HG03039 (cell line): Measurements from ENCODE around the gene SOBP.

ENCODE experiments used
- ATAC-seq: cut with Tn5 transposase; IDR thresholded peaks from one replicate; pipeline ENCODE4 v1.9.1; 2021; ENCODE audit warnings: mild to moderate bottlenecking, moderate library complexity; ENCODE audit not compliant: unreplicated experiment

The SOBP gene

DNA sequence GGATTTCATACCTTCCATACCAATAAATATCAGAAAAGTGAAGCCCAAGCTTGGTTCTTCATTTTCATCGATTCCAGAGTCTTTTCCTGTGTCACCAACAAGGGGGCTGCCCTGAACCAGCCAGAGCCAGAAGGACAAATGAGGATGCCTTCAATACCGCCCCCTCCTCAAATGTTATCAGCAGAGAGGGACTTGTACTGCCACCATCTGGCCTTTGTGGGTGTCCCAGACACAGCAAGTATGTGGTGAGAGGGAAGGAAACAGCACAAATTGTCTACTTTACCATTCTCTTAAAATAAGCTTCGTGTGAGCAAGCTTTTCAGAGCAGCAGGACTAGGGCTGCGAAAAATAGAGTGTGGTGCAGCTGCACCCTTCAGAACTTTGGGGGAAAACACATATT is 165.3 kb downstream of the SOBP start:
- ATAC-seq = no peak

DNA sequence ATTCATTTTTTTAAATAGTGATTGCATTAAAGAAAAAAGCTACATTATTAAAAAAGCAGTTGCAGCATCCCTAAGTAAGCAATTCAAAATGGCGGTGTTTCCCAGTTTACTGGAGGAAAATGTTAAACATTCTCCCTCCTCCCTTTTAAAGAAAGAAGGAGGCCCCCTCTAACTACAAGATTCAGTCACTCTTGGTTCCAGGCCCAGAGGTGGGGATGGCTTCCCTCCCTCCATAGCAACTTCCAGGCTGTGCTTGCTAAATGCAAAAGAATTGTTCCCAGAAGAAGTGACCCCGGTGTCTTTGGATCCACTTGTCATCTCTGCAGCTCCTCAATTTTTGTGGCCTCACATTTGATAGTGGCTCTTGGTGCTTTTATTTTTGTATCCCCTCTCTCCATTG is 165.9 kb downstream of the SOBP start:
- ATAC-seq = no peak

DNA sequence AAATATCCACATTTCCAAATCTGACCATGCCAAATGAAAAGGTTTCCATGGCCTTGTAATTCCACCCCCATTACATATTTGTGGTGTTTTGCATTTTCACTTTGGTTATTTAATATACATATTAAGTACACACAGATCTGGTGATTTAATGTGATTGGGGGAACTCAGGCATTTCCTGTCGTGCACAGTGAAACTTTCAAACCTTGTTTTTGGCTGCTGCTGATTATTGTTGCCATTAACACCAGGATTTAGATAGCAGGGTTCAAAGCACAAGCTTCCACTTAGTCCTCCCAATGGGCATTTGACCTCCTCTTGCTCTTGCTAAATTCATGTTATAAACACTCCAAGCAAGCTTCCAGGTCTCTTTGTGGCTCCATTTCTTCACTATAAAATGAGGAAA is 166.5 kb downstream of the SOBP start:
- no peak for ATAC-seq

DNA sequence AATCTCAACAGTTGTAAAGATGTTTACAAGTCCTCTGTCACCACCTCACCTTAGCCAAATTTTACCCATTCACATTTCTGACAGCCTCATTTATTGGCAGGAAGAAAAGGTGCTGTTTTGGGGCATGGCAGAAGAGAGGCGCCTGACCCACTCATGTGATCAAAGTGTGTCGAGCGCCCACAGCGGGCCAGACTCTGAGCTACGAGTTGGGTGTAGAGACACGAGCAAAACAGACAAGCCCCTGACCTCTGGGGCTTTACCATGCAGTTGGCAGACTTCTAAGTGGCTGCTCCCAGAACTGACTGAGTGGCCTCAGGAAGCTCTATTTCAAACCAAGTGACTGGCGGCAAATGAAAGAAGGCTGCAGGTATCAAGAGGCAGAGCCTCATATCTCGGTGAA is 167.0 kb downstream of the SOBP start:
- no peak for ATAC-seq

DNA sequence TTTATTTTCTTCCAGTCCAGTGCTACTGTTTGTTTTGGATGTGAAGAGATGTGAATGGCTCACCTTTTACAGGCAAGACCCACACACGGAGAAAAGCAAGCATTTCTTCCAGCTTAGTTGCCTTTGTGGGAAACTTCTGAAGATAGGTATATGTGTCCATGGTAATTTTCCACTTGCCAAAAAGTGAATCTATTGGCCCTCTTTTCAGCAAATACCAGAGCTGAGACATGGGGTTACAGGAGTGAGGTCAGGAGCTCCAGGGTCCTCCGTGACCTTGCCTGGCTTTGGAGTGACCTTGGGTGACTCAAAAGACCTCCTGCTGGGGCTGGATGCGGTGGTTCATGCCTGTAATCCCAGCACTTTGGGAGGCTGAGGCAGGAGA is 167.4 kb downstream of the SOBP start:
- ATAC-seq = no peak

DNA sequence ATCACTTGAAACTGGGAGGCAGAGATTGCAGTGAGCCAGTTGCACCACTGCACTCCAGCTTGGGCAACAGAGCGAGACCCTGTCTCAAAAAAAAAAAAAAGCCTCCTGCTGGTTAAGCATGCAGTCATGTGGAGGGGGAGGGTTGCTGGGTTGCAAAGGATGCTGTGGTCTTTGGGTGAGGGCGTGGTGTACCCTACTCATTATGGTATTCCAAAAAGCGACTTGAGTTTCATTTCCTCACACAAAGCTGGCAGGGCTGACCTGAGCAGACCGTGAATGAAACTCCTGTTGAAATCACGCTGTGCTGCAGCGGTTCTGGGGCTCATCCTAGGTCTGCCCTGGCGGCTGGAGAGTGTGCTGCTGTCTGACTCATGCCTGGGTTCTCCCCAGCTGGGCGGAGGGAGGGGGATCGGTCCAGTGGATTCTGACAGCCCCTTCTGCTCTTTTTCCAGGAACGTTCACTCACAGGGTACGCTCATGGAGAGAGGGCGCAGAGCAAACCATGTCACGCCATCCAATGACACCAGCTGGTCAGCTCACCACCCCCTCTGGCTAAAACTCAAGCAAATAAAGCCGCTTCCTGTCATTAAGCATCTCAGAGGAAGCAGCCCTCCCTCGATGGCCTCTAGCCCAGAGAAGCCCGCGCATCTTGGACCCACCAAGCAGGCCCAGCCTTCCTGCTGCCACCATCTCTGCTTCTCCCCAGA is 168.0 kb downstream of the SOBP start:
- ATAC-seq = peak; percentile 93

DNA sequence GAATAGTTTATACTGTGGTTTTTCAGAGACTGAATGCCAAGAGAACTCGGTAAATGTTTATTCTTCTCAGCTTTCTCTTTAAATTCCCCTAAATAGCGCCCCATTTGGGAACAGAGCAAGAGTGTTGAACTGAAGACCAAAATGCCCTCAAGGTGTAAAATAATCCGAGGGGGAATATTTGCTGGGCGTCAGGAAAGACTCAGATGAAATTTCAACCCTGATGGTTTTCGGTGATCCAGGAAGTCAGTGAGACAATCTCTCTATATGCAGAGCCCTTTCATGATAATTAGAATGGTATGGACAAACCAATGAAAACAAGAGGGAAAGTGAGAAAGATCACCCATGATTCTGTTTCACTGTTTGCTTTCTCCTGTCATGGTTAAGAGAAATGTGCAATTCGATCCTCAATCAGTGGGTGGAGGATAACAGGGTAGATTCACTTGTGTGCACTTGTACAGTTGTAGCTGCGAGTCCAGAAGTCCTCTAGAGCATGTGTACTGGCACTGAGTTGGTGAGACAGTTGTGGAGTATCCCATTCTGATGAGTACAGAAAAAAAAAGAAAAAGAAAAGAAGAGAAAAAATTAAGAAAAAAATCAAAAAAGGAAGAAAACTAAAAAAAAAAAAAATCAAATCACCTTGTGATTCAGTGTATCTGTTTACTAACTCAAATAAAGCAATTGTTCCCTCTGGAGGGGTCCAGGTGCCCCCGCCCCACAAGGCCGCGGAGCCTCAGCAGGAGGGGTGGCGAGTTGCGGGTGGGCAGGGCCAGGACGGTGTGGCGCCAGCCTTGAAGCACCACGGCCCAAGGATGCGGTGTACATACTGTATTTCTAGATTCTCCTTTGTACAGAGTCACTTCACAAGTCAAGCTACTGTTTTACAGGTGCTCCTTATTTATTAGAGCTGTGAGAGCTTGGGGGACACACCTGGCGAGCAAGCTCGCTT is 169.3 kb downstream of the SOBP start:
- ATAC-seq = no peak

DNA sequence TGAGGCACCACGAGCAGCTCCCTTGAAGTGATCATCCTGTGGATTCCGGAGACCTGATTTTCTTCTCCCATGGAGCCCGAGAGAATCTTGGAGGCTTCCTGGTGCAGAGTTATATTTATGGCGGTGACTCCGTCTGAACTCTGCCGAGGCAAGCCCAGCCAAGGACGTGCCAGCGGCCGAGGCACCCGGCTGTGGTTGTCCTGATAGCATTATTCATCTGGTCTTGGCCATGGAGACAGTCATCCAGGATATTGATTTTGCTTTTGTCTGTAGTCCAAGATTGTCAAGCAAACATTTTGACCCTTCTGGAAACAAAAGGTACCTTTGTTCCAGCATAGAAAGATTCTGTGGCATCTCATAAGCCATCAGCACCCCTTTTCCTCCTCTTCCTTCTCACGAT is 170.9 kb downstream of the SOBP start:
- no peak for ATAC-seq

DNA sequence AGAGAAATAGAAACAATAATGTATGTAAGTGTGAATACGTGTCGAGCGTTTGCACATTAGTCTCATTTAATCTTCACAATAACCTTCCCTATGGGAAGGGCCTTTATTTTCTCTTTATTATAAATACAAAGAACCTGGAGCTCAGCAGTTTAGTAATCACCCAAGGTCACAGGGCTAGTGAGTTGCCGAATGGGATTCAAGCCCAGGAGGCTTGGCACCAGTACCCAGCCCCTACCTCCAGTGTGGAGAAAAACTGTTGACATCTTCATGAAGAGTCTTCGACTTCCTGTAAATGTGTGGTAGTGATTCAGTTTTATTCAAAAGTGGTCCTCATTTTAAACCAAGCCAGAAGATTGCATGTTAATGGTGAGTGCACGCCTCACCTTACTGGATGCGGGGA is 171.4 kb downstream of the SOBP start:
- no peak for ATAC-seq

DNA sequence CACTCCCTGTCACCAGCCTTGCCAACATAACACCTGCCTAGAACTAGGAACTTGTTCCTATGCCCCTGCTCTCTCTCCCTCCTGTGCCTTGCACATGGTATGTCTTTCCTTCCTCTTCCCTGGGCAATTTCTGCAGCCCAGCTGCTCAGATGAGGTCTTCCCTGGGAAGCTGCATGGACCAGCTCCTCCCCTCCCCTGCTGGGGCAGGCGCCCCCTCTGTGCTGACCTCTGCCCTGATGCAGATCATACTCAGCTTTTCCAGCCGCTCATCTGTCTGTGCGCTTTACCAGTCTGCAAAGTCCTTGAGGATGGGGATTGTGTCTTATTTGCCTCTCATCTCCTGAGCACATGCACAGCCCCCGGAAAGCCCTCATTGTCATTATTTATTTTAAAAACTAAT is 172.4 kb downstream of the SOBP start:
- no peak for ATAC-seq

DNA sequence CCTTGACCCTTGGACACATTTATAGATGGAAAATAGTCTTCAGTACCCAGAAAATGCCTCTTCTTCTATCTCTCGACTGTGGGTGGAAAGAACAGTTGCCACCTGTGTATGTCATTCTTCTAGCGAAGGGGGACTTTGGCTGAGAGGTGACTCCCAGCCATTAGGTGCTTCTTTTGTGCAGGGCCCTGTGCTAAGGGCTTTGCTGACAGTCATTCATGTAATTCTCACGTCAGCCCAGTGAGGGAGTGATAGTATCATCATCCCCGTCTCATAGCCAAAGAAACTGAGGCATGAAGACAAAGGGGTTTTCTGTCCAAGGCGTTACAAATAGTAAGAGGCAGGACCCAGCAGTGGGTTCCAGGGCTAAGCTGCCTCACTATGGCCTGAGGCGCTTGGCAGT is 173.4 kb downstream of the SOBP start:
- ATAC-seq = no peak

DNA sequence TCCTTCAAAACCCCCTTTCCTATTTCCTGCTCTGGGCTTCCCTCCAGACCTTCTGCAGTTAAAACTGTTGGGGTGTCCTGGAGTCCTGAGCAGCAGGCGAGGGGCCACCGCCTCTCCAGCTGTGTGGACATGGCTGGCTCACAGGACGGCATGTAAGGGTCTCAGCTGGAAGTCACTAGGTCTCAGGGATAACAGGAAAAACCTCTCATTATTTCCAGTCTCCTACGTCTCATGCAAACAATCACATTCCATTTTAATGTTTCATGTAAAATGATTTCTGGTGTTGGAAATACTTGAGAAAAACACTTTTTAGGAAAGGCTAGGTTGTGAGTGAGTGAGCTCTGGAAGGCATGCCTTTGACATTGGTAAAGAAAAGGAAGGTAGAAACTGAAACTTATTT is 175.5 kb downstream of the SOBP start:
- no peak for ATAC-seq

DNA sequence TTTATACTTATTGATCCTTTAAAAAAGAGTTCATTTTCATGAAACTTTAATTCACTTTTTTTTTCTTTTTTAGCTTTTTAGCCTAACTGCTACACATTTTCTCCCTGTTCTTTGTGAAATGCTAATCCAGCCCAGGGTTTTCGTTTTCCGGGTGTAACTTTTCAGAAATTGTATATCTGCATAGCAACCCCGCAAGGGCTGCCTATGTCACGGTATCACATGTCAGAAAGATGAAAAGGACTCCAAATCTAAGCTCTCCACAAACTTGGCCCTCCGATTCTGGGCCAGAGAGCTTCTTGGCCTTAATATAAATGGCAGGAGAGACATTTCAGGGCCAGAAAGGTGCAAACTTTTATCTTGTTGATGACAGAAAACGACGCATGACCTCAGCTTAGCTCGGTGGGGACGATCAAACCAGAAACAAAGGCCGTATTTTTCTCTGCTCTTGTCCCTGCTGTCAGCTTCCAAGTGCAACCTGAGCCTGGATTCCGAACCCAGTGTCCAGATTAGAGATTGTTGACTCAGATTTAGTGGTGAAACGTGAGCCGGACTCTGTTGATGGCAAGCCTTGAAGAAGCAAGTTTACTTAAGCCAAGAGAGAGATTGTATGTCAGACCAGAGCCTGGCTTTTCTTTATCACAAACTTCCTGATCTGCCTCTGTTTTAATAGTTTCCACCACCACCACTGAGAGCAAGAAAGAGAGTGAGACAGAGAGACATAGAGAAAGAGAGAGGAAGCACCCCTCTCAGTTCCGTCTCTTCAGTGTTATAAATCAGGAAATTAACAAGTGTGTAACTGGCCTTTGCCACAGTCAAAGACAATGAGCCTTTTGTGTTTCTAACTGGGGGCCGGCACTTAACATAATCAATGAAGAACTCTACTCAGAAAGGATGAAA is 176.4 kb downstream of the SOBP start:
- ATAC-seq = no peak

DNA sequence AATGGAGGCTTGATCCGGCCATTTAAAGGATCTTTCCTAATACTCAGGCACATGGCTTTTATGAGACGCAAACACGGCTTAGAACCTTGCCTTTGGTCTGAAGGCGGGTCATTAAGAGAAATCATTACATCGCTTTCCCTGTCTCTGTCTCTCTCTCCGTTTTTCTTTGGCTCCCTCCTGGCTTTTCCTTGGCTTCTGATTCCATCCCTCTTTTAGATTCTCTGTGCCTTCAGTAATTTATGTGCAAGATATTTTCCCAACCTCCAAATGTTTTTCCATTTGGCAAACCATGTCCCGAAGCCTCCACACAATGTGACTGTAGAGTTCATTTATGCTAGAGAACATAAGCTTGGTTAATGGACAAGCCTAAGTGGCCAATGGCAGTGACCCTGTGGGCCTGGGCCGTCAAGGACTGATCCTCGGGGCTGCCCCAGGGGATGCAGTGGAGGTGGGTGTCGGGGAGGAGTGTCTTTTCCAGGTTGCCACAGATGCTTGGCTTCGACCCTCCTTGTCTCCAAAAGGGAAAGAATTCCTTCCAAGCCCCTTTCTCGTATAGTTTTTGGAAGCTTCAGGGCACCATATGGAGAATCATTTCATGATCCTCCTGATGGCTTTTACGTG is 177.2 kb downstream of the SOBP start:
- no peak for ATAC-seq

DNA sequence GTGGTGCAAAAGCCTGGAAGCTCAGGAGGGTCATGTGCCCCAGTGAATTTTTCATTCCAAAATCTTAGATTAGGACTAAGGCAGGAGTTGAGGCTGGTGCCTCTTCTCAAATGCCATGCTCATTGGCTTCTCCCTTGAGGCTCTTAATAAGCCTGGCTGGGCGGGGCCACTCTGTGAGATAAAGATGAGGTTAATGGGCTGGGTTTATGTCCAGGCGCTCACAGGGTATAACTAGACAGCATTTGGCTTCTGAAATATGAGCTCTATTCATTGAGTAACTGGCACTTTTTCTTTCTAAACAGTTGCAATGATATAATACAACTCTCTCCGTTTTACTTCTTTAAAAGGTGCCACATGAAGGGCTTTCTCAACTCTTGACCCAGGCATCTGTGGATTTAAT is 177.9 kb downstream of the SOBP start:
- no peak for ATAC-seq

DNA sequence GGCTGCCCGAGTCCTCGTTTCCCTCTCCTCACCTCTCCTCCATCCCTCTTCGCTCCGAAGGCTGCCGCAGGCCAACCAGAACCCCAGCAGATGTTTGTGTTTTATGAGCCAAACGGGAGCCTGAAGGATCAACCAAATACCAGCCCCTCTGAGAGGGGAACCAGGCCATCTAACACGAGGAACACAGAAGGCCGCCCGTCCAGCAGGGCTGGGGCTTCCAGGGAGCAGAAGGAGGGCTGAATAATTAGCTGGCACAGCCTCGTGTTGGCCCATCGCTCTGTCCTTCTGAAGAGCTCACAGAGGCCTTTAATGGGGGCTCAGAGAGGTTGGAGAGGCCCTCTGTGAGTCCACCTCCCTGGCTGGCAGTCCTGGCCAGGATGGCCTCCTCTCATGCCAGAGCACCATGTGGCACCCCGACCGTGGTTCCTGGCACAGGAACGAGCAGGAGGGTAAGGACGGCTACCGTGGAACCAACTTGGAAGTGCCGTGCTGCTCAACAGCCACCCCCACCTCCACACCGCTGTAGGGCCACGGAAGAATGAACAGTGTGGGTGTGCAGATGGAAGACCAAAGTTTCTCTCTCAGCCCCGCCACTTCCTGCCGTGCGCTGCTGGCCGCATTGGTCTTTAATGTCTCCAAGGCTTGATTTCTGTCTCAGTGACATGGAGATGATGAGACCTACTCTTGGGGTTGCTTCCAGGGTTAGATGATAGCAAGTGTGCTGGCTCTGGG is 179.0 kb downstream of the SOBP start:
- ATAC-seq = peak; percentile 80

DNA sequence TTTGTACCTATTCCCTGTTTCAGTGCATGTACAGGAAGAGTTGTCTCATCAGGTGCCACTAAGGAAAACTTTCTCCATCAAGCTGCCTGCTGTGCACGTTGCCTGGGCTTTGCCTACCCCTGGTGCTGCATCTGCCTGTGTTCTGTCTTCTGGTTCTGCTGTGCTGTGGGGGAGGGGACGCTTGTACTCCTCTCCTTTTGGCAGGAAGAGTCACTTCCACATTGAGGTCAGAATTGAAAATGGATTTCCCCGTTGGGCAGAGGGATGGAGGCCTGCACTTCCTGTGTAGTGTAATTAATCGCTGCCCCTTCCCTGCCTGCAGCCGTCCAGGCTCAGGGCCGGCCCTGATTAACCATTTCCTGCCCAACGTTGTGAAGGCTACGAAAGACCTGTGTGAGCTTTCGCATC is 180.9 kb downstream of the SOBP start:
- ATAC-seq = no peak

DNA sequence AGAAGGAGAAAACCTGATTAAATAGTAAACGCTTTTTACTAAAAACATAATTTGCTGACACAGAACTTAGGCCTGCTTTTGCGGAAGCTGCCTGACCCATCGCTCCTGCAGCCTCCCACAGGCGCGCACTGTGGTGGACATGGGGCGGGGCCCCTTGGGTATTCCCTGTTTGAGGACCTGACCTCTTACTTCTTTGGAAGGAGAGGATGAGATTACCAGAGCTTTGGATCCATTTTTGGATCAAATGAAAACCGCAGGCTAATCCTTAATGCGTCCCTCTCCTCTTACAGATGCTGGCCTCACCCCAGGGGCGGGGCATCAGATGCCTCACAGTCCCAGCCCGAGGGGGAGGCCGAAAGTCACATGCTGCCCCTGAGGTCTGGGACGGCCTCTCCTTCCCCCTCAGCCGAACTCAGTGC is 183.2 kb downstream of the SOBP start:
- no peak for ATAC-seq

DNA sequence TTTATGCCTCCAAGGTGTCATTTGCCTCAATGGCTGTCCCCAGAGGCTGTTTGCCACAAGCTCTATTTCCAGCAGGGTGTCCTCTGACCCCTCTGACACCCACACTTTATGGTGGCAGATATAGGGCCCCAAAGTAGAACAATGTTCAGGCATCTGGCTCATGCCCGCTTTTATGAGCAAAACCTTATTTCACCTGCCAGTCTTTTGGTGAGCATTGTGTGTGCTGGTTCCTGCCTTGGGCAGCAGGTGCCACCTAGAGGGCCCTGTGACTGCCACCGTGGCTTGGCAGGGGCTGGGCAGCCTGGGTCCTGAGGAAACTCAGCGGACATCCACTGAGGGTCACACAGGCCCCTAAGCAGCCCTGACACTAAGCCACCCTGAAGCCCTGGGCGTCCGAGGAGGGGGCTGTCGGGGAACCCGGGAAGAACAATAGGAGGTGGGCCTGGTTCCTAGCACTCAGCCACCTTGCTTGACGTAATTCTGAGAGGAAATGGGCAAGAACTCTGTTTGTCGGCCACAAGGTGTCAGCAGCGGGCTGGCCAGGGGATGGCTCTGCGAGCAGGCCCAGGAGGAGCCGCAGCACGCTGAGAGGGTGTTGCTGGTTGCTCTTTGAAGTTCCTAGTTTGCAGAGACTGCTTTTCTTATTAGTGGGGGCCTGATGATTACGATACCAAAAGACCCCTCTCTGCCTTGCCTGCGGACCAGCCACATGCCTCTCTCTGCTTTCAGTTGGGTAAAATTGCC is 185.2 kb downstream of the SOBP start:
- ATAC-seq = peak; percentile 76
